Measurements from ENCODE around the gene MYO10. TPM values are rescaled to one million over a fixed set of nuclear protein-coding genes. Genes with fewer than 3 reads are reported as not detected.

Gene MYO10
- polyA plus RNA-seq, 3 donors from 2014 or later, result not detected

- no peaks in the 10 kb centered on the region for H3K4me1 Mint-ChIP-seq
- H3K27me3 Mint-ChIP-seq (ENCODE audit: low read depth in 3 of 3), result peaks cover 0 to 2% (median 1%) of the 10 kb centered on the region in 3 donors
- DNase-seq, result no peak
- H3K36me3 Mint-ChIP-seq, result no peaks in the 10 kb centered on the region
- no peak overlapping the region for H3K27ac Mint-ChIP-seq
- H3K9me3 Mint-ChIP-seq, result peaks cover 0 to 5% (median 0%) of the 10 kb centered on the region in 6 donors
- no peak overlapping the region for H3K4me3 Mint-ChIP-seq
Measured at GRCh38 chr5:16918891-16919671, 17.0 kb downstream of the MYO10 start.

GRCh38 chr5:16918156-16918555 is 17.9 kb downstream of the MYO10 start:
- H3K4me3 Mint-ChIP-seq, result no peak overlapping the region
- H3K4me1 Mint-ChIP-seq, result no peaks in the 10 kb centered on the region
- no peak for DNase-seq
- H3K9me3 Mint-ChIP-seq, result peaks cover 0 to 9% (median 2%) of the 10 kb centered on the region in 6 donors
- H3K27ac Mint-ChIP-seq, result no peak overlapping the region
- no peaks in the 10 kb centered on the region for H3K36me3 Mint-ChIP-seq
- peaks cover 0 to 2% (median 1%) of the 10 kb centered on the region in 3 donors for H3K27me3 Mint-ChIP-seq (ENCODE audit: low read depth in 3 of 3)

GRCh38 chr5:16916262-16916878 is 19.7 kb downstream of the MYO10 start:
- Mint-ChIP-seq H3K36me3 (no peaks in the 10 kb centered on the region), H3K4me1 (no peaks in the 10 kb centered on the region), H3K9me3 (peaks cover 0 to 10% (median 4%) of the 10 kb centered on the region in 6 donors), H3K27ac (no peak overlapping the region), H3K4me3 (no peak overlapping the region), H3K27me3 (ENCODE audit: low read depth in 3 of 3) (peaks cover 0 to 1% (median 0%) of the 10 kb centered on the region in 3 donors)
- no peak for DNase-seq

DNA sequence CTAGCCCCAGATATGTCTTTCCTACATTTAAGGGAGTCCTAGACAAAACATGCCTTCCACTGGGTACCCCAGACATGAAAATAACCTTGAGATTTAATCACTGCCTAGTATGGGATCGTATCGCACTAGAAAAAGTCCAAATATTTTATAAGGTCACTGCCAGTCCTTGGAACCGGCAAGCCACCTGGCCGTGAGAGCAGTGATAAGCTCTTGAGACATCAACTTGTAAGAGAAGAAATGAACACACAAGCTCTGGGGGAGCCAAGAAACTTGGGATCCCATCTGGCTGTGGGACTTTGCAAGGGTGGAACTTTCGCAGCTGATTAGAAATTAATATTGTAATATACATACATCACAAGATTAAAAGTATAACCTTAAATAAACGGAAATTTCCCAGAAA is 21.5 kb downstream of the MYO10 start:
- peaks cover 0 to 10% (median 5%) of the 10 kb centered on the region in 6 donors for H3K9me3 Mint-ChIP-seq
- no peak for DNase-seq
- no peaks in the 10 kb centered on the region for H3K4me1 Mint-ChIP-seq
- H3K27me3 Mint-ChIP-seq (ENCODE audit: low read depth in 3 of 3), result peaks cover 0 to 1% (median 0%) of the 10 kb centered on the region in 3 donors
- H3K36me3 Mint-ChIP-seq, result no peaks in the 10 kb centered on the region
- H3K4me3 Mint-ChIP-seq, result no peak overlapping the region
- H3K27ac Mint-ChIP-seq, result no peak overlapping the region

DNA sequence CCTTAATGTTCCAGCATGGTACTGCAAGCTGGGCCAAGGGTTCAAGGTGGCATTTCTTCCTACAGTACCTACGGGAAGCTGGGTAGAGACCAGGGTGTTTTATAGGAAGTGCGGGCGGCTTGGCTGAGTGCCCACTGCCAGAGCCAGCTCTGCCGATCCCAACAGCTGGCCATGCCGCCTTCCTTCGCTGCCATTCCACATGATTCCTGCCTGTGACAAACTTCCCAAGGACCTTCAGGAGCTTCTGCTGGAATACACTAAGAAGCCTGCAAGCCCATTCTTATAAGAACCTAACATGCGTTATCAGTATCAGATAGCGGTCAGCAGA is 22.0 kb downstream of the MYO10 start:
- Mint-ChIP-seq H3K27ac (no peak overlapping the region), H3K4me1 (no peaks in the 10 kb centered on the region), H3K4me3 (no peak overlapping the region), H3K36me3 (no peaks in the 10 kb centered on the region), H3K9me3 (peaks cover 0 to 10% (median 4%) of the 10 kb centered on the region in 6 donors), H3K27me3 (ENCODE audit: low read depth in 3 of 3) (peaks cover 0 to 1% (median 0%) of the 10 kb centered on the region in 3 donors)
- DNase-seq, result no peak

DNA sequence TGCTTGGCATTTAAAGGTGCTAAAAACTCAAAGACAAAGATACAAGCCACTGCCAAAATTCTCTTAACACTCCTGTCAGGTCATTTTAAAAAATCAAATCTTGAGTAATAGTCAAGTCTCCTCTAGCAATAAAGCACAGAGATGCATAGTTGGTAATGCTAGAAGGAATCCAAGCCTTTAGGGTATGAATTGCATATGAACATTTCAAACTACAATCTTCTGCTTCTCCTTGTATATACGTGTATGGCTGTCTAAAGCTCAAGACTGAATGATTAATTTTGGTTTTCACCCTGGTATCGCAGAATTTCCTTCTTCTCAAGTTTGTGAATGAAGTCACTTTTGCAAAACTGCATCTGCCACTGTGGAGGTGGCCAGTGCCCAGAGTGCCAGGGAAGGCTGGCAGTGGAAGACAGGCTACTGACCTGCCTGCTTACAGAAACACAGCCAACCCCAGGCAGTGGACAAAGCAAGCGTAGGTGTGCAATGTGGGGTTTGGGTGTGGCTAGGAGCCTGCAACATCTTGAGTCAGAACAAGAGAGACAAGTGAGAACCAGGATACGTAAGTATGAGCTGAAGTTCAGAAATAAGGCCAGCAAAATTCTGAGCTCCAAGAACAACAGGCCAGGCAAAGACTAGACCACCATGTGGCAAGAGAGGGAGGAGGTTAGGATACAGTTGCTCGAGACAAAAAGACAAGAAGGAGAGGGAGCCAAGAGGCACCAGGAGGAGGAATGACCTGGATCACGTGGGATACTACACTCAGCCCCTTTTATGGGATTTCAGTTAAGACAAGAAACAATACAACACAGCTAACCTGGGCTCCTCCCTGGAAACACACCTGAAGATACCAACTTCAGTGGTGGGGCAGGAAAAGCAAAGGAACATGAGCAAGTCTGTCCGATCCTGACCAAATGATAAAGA is 22.6 kb downstream of the MYO10 start:
- H3K4me3 Mint-ChIP-seq, result no peak overlapping the region
- H3K27me3 Mint-ChIP-seq (ENCODE audit: low read depth in 3 of 3), result peaks cover 0 to 1% (median 0%) of the 10 kb centered on the region in 3 donors
- H3K9me3 Mint-ChIP-seq, result peaks cover 0 to 11% (median 6%) of the 10 kb centered on the region in 6 donors
- H3K36me3 Mint-ChIP-seq, result no peaks in the 10 kb centered on the region
- H3K4me1 Mint-ChIP-seq, result no peaks in the 10 kb centered on the region
- DNase-seq, result no peak
- no peak overlapping the region for H3K27ac Mint-ChIP-seq

- H3K27ac Mint-ChIP-seq, result no peak overlapping the region
- peaks cover 0 to 11% (median 6%) of the 10 kb centered on the region in 6 donors for H3K9me3 Mint-ChIP-seq
- no peak for DNase-seq
- no peak overlapping the region for H3K4me3 Mint-ChIP-seq
- H3K4me1 Mint-ChIP-seq, result no peaks in the 10 kb centered on the region
- peaks cover 0 to 1% (median 0%) of the 10 kb centered on the region in 3 donors for H3K27me3 Mint-ChIP-seq (ENCODE audit: low read depth in 3 of 3)
- no peaks in the 10 kb centered on the region for H3K36me3 Mint-ChIP-seq
Measured at GRCh38 chr5:16912080-16912479, 24.0 kb downstream of the MYO10 start.

DNA sequence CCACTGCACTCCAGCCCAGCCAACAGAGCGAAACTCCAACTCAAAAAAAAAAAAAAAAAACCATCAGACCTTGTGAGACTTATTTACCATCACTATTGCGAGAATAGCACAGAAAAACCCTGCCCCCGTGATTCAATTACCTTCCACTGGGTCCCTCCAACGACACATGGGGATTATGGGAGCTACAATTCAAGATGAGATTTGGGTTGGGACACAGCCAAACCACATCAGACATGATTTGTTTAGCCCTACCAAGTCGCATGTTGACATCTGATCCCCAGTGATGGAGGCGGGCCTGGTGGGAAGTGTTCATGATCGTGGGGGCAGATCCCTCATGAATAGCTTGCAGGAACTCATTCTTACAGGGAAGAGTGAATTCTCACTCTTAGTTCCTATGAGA is 26.6 kb downstream of the MYO10 start:
- no peaks in the 10 kb centered on the region for H3K36me3 Mint-ChIP-seq
- no peak overlapping the region for H3K27ac Mint-ChIP-seq
- DNase-seq, result no peak
- H3K27me3 Mint-ChIP-seq (ENCODE audit: low read depth in 3 of 3), result peaks cover 0 to 1% (median 0%) of the 10 kb centered on the region in 3 donors
- H3K9me3 Mint-ChIP-seq, result peaks cover 0 to 15% (median 6%) of the 10 kb centered on the region in 6 donors
- H3K4me3 Mint-ChIP-seq, result no peak overlapping the region
- H3K4me1 Mint-ChIP-seq, result no peaks in the 10 kb centered on the region

DNA sequence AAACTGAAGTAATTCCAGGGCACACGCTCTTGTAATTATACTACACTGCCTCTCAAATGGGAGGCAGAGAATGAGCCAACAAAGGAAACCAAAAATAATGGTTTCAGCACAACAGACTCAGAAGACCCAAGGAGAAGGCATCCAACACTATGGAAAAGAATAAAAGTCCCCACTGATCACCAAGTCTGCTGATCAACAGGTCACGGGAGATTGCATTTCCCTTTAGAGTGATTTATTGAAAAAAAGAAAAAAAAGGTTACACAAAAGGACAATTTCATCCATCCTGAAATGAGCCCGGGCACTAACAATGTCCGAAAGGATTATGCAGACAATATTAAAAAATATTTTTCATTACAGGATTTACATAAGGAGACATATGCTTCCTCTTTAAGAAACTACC is 28.8 kb downstream of the MYO10 start:
- no peak overlapping the region for H3K27ac Mint-ChIP-seq
- peaks cover 0 to 12% (median 3%) of the 10 kb centered on the region in 6 donors for H3K9me3 Mint-ChIP-seq
- DNase-seq, result no peak
- no peaks in the 10 kb centered on the region for H3K27me3 Mint-ChIP-seq (ENCODE audit: low read depth in 3 of 3)
- no peak overlapping the region for H3K4me3 Mint-ChIP-seq
- no peaks in the 10 kb centered on the region for H3K4me1 Mint-ChIP-seq
- no peaks in the 10 kb centered on the region for H3K36me3 Mint-ChIP-seq

- H3K4me3 Mint-ChIP-seq, result no peak overlapping the region
- H3K27me3 Mint-ChIP-seq (ENCODE audit: low read depth in 3 of 3), result peaks cover 0 to 2% (median 0%) of the 10 kb centered on the region in 3 donors
- no peak for DNase-seq
- H3K27ac Mint-ChIP-seq, result no peak overlapping the region
- no peaks in the 10 kb centered on the region for H3K4me1 Mint-ChIP-seq
- H3K36me3 Mint-ChIP-seq, result peaks cover 0 to 3% (median 0%) of the 10 kb centered on the region in 3 donors
- H3K9me3 Mint-ChIP-seq, result peaks cover 0 to 12% (median 4%) of the 10 kb centered on the region in 6 donors
Measured at GRCh38 chr5:16906255-16906654, 29.8 kb downstream of the MYO10 start.

GRCh38 chr5:16903480-16904300 is 32.4 kb downstream of the MYO10 start:
- Mint-ChIP-seq H3K4me3 (no peak overlapping the region), H3K36me3 (peaks cover 0 to 3% (median 0%) of the 10 kb centered on the region in 3 donors), H3K27me3 (ENCODE audit: low read depth in 3 of 3) (peaks cover 0 to 2% (median 0%) of the 10 kb centered on the region in 3 donors), H3K9me3 (peaks cover 0 to 5% (median 3%) of the 10 kb centered on the region in 6 donors), H3K4me1 (no peaks in the 10 kb centered on the region), H3K27ac (no peak overlapping the region)
- no peak for DNase-seq

GRCh38 chr5:16902846-16903245 is 33.2 kb downstream of the MYO10 start:
- H3K4me1 Mint-ChIP-seq, result no peaks in the 10 kb centered on the region
- H3K9me3 Mint-ChIP-seq, result peaks cover 0 to 5% (median 2%) of the 10 kb centered on the region in 6 donors
- peaks cover 0 to 2% (median 0%) of the 10 kb centered on the region in 3 donors for H3K27me3 Mint-ChIP-seq (ENCODE audit: low read depth in 3 of 3)
- H3K4me3 Mint-ChIP-seq, result no peak overlapping the region
- no peak for DNase-seq
- H3K36me3 Mint-ChIP-seq, result peaks cover 0 to 3% (median 0%) of the 10 kb centered on the region in 3 donors
- no peak overlapping the region for H3K27ac Mint-ChIP-seq
